GM12891 (cell line): Measurements from ENCODE around the gene COPS8.

ENCODE experiments used
- DNase-seq: peaks from one replicate; pipeline ENCODE4 v3.0.0; 2011; ENCODE audit warnings: low spot score; ENCODE audit not compliant: insufficient read length
- FAIRE-seq: peaks from 2 replicates; lab custom pipeline; 2011; peaks lifted over from hg19 to GRCh38; lab: Jason Lieb, UNC
- PAX5 ChIP-seq: IDR thresholded peaks from 2 replicates; pipeline ENCODE4 v1.6.1; 2011; ENCODE audit warnings: low read length, moderate library complexity, mild to moderate bottlenecking; ENCODE audit not compliant: insufficient read depth, severe bottlenecking
- POLR2A ChIP-seq: IDR thresholded peaks from 2 replicates; pipeline ENCODE4 v1.6.1; 2011; ENCODE audit warnings: low read depth, low read length, control low read depth
- POLR2AphosphoS5 ChIP-seq: IDR thresholded peaks from 2 replicates; pipeline ENCODE4 v1.6.1; 2011; ENCODE audit warnings: low read depth, low read length, control low read depth
- POU2F2 ChIP-seq: IDR thresholded peaks from 2 replicates; pipeline ENCODE4 v1.6.1; 2011; ENCODE audit warnings: low read depth, mild to moderate bottlenecking, control low read depth, low read length, moderate library complexity
- SPI1 ChIP-seq: IDR thresholded peaks from 2 replicates; pipeline ENCODE4 v1.6.1; 2011; ENCODE audit warnings: low read depth, low read length, control low read depth
- TAF1 ChIP-seq: IDR thresholded peaks from 2 replicates; pipeline ENCODE4 v1.6.1; 2011; ENCODE audit warnings: low read depth, low read length, control low read depth

Gene COPS8

GRCh38 chr2:237096911-237097310, 11.2 kb downstream of the COPS8 start:
- TF ChIP-seq SPI1 (no peak), TAF1 (no peak), POLR2A (no peak), POU2F2 (no peak), PAX5 (no peak), POLR2AphosphoS5 (no peak)
- DNase-seq, result no peak

GRCh38 chr2:237097326-237097910, 11.7 kb downstream of the COPS8 start:
- TF ChIP-seq SPI1 (no peak), TAF1 (no peak), PAX5 (no peak), POU2F2 (no peak), POLR2A (no peak), POLR2AphosphoS5 (no peak)
- DNase-seq, result no peak
- no peak for FAIRE-seq

More at GRCh38 chr2:237096911-237097310, 11.2 kb downstream of the COPS8 start:
- FAIRE-seq, result no peak

- TF ChIP-seq PAX5, result no peak
- TF ChIP-seq POU2F2, result no peak
- TF ChIP-seq POLR2A, result no peak
- no peak for TF ChIP-seq SPI1
- no peak for TF ChIP-seq TAF1
- TF ChIP-seq POLR2AphosphoS5, result no peak
- no peak for FAIRE-seq
- DNase-seq, result no peak
Observed at GRCh38 chr2:237097911-237098702, 12.4 kb downstream of the COPS8 start.

- DNase-seq (no peak), FAIRE-seq (peak; percentile 23)
- TF ChIP-seq SPI1 (peak; percentile 79), POLR2A (no peak), POLR2AphosphoS5 (no peak)
Observed at GRCh38 chr2:237099804-237100203, 14.1 kb downstream of the COPS8 start.

- no peak for DNase-seq
- no peak for TF ChIP-seq POLR2AphosphoS5
- no peak for TF ChIP-seq POLR2A
- TF ChIP-seq SPI1, result no peak
- no peak for TF ChIP-seq POU2F2
- no peak for TF ChIP-seq PAX5
- TF ChIP-seq TAF1, result no peak
- no peak for FAIRE-seq
Observed at GRCh38 chr2:237101118-237101979, 15.7 kb downstream of the COPS8 start.

- no peak for DNase-seq
- FAIRE-seq, result no peak
- TF ChIP-seq POLR2AphosphoS5, result no peak
- TF ChIP-seq POLR2A, result no peak
- no peak for TF ChIP-seq SPI1
- no peak for TF ChIP-seq TAF1
Observed at GRCh38 chr2:237102428-237102827, 16.7 kb downstream of the COPS8 start.

GRCh38 chr2:237109421-237109934, 23.8 kb downstream of the COPS8 start:
- no peak for FAIRE-seq
- TF ChIP-seq POU2F2 (no peak), POLR2AphosphoS5 (no peak), SPI1 (no peak), TAF1 (no peak), PAX5 (no peak)
- no peak for DNase-seq

GRCh38 chr2:237113026-237113795, 27.5 kb downstream of the COPS8 start:
- FAIRE-seq, result no peak
- DNase-seq, result no peak
- no peak for TF ChIP-seq SPI1
- TF ChIP-seq TAF1, result no peak
- no peak for TF ChIP-seq POLR2AphosphoS5
- TF ChIP-seq PAX5, result no peak
- no peak for TF ChIP-seq POLR2A
- no peak for TF ChIP-seq POU2F2

GRCh38 chr2:237115870-237116269, 30.2 kb downstream of the COPS8 start:
- no peak for DNase-seq
- TF ChIP-seq POU2F2 (no peak), SPI1 (no peak), PAX5 (no peak), TAF1 (no peak), POLR2A (no peak), POLR2AphosphoS5 (no peak)
- peak; percentile 9 for FAIRE-seq
